T47D (cell line): ENCODE results near the gene MICAL3.
"Not testable (repeated sequence)": the region's sequence is repeated elsewhere in the genome, so short reads cannot be mapped to it uniquely, and the experiment has no call there.

Source experiments
- DNase-seq, 2 experiments: peaks; one replicate each; pipeline versions ENCODE4 v3.0.0 to v3.0.0-alpha.2; 2011 to 2012; ENCODE audit warnings: low read depth in 1 of 2, low spot score in 1 of 2
- JUND ChIP-seq: IDR thresholded peaks from 2 replicates; pipeline ENCODE4 v1.6.1; 2012; ENCODE audit warnings: low read depth
- in situ Hi-C: cut with HindIII; loops from 2 replicates; pipeline ENCODE4 v1.10.0; 2016; ENCODE audit warnings: low sequenced_read_pairs, low pct_unique_long_range_greater_than_20kb

The MICAL3 gene

DNA sequence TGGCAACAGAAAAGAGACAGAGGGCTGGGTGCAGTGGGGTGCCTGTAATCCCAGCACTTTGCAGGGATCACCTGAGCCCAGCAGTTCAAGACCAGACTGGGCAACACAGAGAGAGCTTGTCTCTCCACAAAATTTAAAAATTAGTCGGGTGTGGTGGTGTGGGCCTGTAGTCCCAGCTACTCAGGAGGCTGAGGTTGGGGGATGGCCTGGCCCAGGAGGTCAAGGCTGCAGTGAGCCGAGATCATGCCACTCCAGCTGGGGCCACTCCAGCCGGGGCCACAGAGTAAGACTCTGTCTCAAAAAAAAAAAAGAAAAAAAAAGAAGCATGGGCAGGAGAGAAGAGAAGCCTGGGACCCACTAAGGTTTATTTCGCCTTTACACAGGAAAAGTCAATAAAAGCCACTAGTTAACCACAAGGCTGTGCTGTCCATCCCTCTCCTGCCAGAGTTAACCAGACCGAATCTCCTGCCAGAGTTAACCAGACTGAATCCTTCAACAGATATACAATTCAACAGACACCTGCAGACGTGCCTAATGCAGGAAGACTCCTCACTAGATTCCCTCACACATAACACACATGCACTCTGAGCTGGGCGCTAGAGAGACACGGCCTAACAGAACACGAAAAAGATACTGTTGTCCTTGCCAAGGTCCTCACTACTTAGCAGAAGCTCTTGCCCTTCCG, 29.8 kb downstream of the MICAL3 start:
- TF ChIP-seq JUND = no peak
- no peak for DNase-seq
- in situ Hi-C loops = no loop called here

GRCh38 chr22:17992976-17993375, 31.4 kb downstream of the MICAL3 start:
- in situ Hi-C loops = not testable (repeated sequence)

DNA sequence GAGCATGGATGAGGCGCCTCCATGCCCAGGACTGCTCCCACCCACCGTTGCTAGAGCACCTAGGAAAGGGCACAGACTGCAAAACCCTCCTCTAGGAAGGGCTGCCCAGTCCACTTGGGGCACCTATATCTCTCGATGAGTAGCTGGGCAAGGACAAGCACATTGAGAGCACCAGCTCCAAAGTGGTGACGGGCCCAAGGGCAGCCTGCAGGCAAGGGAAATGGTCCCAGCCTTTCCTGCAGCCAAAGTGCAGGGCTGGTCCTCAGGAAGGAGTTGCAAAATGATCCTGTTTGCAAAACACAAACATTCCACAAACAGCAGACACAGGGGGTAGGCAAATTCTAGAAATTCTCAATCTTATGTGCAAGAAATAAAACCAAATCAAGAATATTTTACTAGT, 32.4 kb downstream of the MICAL3 start:
- DNase-seq, in situ Hi-C loops: not testable (repeated sequence)

More at GRCh38 chr22:17992976-17993375, 31.4 kb downstream of the MICAL3 start:
- DNase-seq = not testable (repeated sequence)

- no peak for TF ChIP-seq JUND
- DNase-seq = no peak
- in situ Hi-C loops = no loop called here
Observed at GRCh38 chr22:17990942-17991341, 33.4 kb downstream of the MICAL3 start.

- DNase-seq = no peak
- in situ Hi-C loops = no loop called here
- TF ChIP-seq JUND = no peak
Observed at GRCh38 chr22:17990147-17990546, 34.2 kb downstream of the MICAL3 start.

DNA sequence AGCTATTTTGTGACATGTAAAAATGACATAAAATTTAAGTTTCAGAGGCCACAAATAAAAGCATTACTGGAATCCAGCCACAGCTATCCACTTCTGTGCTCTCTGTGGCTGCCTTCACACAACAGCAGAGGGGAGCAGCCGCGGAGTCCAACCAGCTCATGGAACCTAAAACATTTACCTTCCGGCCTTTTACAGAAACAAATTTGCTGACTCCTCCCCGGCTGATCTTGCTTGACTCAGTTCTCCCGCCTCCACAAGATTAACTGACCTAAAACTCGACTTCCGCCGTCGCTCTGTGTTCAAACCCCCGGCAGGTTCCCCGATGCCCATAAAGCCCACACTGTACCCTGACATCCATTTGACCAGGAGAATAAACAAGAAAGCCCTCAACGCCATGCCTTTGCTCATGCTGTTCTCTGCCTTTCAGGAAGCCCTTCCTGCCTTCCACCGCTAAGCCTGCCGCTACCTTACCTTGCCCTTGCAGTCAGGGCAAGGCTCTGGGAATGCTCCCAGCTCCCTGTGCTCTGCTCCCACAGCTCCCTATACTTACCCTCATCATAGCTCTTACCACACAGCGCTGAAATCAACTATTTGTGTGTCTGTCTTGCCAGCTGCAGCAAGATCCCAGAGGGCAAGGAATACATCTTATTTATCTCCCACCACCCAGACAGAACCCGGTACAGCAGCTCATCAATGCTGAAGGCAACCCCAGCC, 35.4 kb downstream of the MICAL3 start:
- in situ Hi-C loops = no loop called here
- no peak for DNase-seq
- TF ChIP-seq JUND = no peak

DNA sequence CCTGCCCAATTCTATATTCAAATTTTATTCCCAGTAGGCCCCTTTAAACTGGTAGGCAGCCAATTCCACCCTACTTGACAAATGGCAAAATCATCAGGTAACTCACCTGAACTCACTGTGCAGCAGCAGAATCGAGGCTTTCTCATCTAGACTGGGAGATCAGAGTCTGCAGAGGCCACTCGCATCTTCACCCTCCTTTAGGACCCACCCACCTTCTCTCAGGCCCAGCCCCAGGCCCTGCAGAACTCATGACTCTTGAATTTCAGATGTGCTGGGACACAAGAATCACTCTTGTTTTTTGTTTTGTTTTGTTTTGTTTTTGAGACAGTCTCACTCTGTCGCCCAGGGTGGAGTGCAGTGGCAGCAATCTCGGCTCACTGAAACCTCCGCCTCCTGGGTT, 38.8 kb downstream of the MICAL3 start:
- DNase-seq = no peak
- TF ChIP-seq JUND = no peak
- in situ Hi-C loops = no loop called here

DNA sequence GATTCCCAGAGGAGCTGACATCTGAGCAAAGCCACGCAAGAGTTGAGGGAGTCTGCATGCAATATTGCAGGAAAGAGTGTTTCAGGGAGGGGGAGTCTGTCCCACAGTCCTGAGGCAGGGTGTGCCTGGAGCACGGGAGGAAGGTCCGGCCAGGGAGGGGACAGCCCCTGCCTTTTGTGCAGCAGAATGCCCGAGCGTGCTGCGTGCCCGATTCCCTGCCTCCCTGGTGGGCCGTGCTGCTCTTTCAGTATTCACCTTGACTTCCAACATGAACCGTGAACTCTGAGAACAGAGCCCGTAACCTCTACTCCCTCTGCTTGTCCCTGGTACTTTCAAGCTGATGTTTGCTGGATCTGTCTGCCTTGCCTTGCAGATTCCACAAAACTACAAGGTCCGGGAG, 39.3 kb downstream of the MICAL3 start:
- DNase-seq, in situ Hi-C loops: not testable (repeated sequence)

DNA sequence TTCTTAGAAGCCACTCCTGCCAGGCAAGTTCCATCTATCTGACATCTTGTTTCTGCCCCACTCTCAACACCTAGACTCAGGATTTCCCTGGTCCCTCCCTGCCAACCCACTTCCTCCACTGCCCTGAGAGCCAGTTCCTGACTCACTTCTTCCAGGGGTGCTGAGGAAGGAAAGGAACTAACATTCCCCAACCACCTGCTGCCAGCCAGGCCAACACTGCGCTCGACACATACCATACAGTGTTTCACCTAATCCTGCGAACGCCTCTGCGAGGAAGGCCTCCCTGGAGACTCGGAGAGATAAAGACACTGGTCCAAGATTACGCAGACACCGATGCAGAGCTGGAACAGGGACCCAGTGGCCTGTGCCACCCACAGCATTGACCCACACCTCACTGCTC, 40.2 kb downstream of the MICAL3 start:
- in situ Hi-C loops = no loop called here

GRCh38 chr22:17982572-17983141, 41.7 kb downstream of the MICAL3 start:
- no peak for DNase-seq
- no peak for TF ChIP-seq JUND
- in situ Hi-C loops = no loop called here

More for the DNA sequence above, 40.2 kb downstream of the MICAL3 start:
- no peak for TF ChIP-seq JUND
- no peak for DNase-seq

- TF ChIP-seq JUND = no peak
- in situ Hi-C loops = no loop called here
- no peak for DNase-seq
Observed at GRCh38 chr22:17981497-17981896, 42.9 kb downstream of the MICAL3 start.

- no peak for DNase-seq
- no peak for TF ChIP-seq JUND
- in situ Hi-C loops = no loop called here
Observed at GRCh38 chr22:17980638-17981051, 43.7 kb downstream of the MICAL3 start.

GRCh38 chr22:17980015-17980590, 44.3 kb downstream of the MICAL3 start:
- no peak for TF ChIP-seq JUND
- no peak for DNase-seq
- in situ Hi-C loops = no loop called here
